NCI-H2107 treated with DMSO at 0.1 percent for 48 hours (cell line): Measurements from ENCODE around the gene PIP5K1A.
"Not testable (repeated sequence)": the region's sequence is repeated elsewhere in the genome, so short reads cannot be mapped to it uniquely, and the experiment has no call there.

Experiments
- DNase-seq: peaks from one replicate; lab custom pipeline; 2025; ENCODE audit not compliant: unreplicated experiment; lab: John Stamatoyannopoulos, UW

PIP5K1A gene

GRCh38 chr1:151189637-151190445 is 8.5 kb upstream of the PIP5K1A start, which contains the start of gene VPS72:
Gene VPS72 (minus strand): TSS chr1:151190197. CDS start chr1:151190121, 76 bp downstream.
- peak; percentile 96 for DNase-seq

GRCh38 chr1:151192047-151192446 is 6.3 kb upstream of the PIP5K1A start:
- no peak for DNase-seq

GRCh38 chr1:151193304-151193703 is 5.0 kb upstream of the PIP5K1A start:
- DNase-seq = no peak

- DNase-seq = no peak
These were observed 4.5 kb upstream of the PIP5K1A start for GRCh38 chr1:151193856-151194255.

- DNase-seq = not testable (repeated sequence)
These were observed 3.3 kb upstream of the PIP5K1A start for GRCh38 chr1:151194894-151195594.

- peak; percentile 91 for DNase-seq
These were observed 2.0 kb upstream of the PIP5K1A start for GRCh38 chr1:151196292-151196800.

GRCh38 chr1:151197863-151198253 is 494 bp upstream of the PIP5K1A start:
- no peak for DNase-seq

- no peak for DNase-seq
These were observed 1.7 kb downstream of the PIP5K1A start for GRCh38 chr1:151199873-151200581.

GRCh38 chr1:151205381-151205965 is 7.1 kb downstream of the PIP5K1A start:
- DNase-seq = not testable (repeated sequence)

- DNase-seq = no peak
These were observed 12.5 kb downstream of the PIP5K1A start for GRCh38 chr1:151210830-151211229.

- no peak for DNase-seq
These were observed 13.8 kb downstream of the PIP5K1A start for GRCh38 chr1:151211972-151212705.

- DNase-seq = no peak
These were observed 15.2 kb downstream of the PIP5K1A start for GRCh38 chr1:151213560-151213959.

GRCh38 chr1:151221616-151222015 is 23.3 kb downstream of the PIP5K1A start:
- no peak for DNase-seq

GRCh38 chr1:151222130-151222529 is 23.8 kb downstream of the PIP5K1A start:
- no peak for DNase-seq

GRCh38 chr1:151235235-151235634 is 36.9 kb downstream of the PIP5K1A start:
- no peak for DNase-seq

- no peak for DNase-seq
These were observed 39.5 kb downstream of the PIP5K1A start for GRCh38 chr1:151237678-151238466.

- DNase-seq = no peak
These were observed 40.1 kb downstream of the PIP5K1A start for GRCh38 chr1:151238467-151238739.

- DNase-seq = no peak
These were observed 44.1 kb downstream of the PIP5K1A start for GRCh38 chr1:151242442-151242841.

GRCh38 chr1:151243683-151244216 is 45.4 kb downstream of the PIP5K1A start:
- no peak for DNase-seq

- DNase-seq = no peak
These were observed 48.4 kb downstream of the PIP5K1A start for GRCh38 chr1:151246786-151247185.
